NCI-H460 (cell line): Measurements from ENCODE around the gene PFKFB2. TPM values are rescaled to one million over a fixed set of nuclear protein-coding genes. Genes with fewer than 3 reads are reported as not detected.

ENCODE experiments used
- DNase-seq: peaks from one replicate; pipeline ENCODE4 v3.0.0-alpha.2; 2016; ENCODE audit warnings: low read depth; ENCODE audit errors: extremely low read depth
- total RNA-seq: library from RNA; depleted of rRNA; stranded (reverse); fragments of >200 nt; shearing (Covaris generic); gene quantifications from 2 replicates; pipeline ENCODE4 v1.2.3, GENCODE V29; 2014

PFKFB2 gene
- total RNA-seq, 1 experiment from 2014 or later, result 4.4 TPM

- no peak for DNase-seq
These were observed 7.5 kb downstream of the PFKFB2 start for GRCh38 chr1:207060596-207060995.

GRCh38 chr1:207062058-207062457 lies 9.0 kb downstream of the PFKFB2 start:
- DNase-seq, result no peak

- no peak for DNase-seq
These were observed 9.9 kb downstream of the PFKFB2 start for GRCh38 chr1:207063014-207063413.

GRCh38 chr1:207064561-207064960 lies 11.5 kb downstream of the PFKFB2 start:
- DNase-seq, result no peak

- DNase-seq, result no peak
These were observed 14.1 kb downstream of the PFKFB2 start for GRCh38 chr1:207067185-207067584.

GRCh38 chr1:207067665-207068064 lies 14.6 kb downstream of the PFKFB2 start:
- no peak for DNase-seq

GRCh38 chr1:207069061-207069460 lies 16.0 kb downstream of the PFKFB2 start:
- DNase-seq, result no peak

- DNase-seq, result no peak
These were observed 16.9 kb downstream of the PFKFB2 start for GRCh38 chr1:207069858-207070506.

GRCh38 chr1:207070811-207071210 lies 17.7 kb downstream of the PFKFB2 start:
- no peak for DNase-seq

- DNase-seq, result no peak
These were observed 18.4 kb downstream of the PFKFB2 start for GRCh38 chr1:207071426-207071825.

- DNase-seq, result no peak
These were observed 19.2 kb downstream of the PFKFB2 start for GRCh38 chr1:207072233-207072632.

- DNase-seq, result no peak
These were observed 21.1 kb downstream of the PFKFB2 start for GRCh38 chr1:207073906-207074820.

GRCh38 chr1:207076181-207076955 lies 23.3 kb downstream of the PFKFB2 start:
- no peak for DNase-seq

GRCh38 chr1:207077012-207077411 lies 23.9 kb downstream of the PFKFB2 start:
- no peak for DNase-seq

GRCh38 chr1:207077470-207078377 lies 24.6 kb downstream of the PFKFB2 start:
- peak; percentile 79 for DNase-seq

GRCh38 chr1:207078578-207079132 lies 25.6 kb downstream of the PFKFB2 start:
- no peak for DNase-seq

- DNase-seq, result no peak
These were observed 26.7 kb downstream of the PFKFB2 start for GRCh38 chr1:207079706-207080241.

- DNase-seq, result no peak
These were observed 28.0 kb downstream of the PFKFB2 start for GRCh38 chr1:207081088-207081487.

- no peak for DNase-seq
These were observed 28.7 kb downstream of the PFKFB2 start for GRCh38 chr1:207081806-207082205.

GRCh38 chr1:207084232-207084631 lies 31.2 kb downstream of the PFKFB2 start:
- DNase-seq, result no peak
